Caco-2 (cell line): ENCODE results near the gene PROKR2. TPM values are rescaled to one million over a fixed set of nuclear protein-coding genes. Genes with fewer than 3 reads are reported as not detected.

ENCODE experiments used
- BruUV-seq: library from RNA; stranded (reverse); fragments of 400-500 nt; replicated peaks from 2 replicates; lab custom pipeline; 2021; lab: Mats Ljungman, UMichigan
- CTCF ChIA-PET: fragments of 300-600 bp; sonication (Branson Sonifier 250); formaldehyde crosslinking; loops from one replicate; lab custom pipeline; 2022; ENCODE audit warnings: antibody characterized with exemption; lab: Charles Lee
- POLR2A ChIA-PET: fragments of 300-600 bp; sonication (Branson Sonifier 250); formaldehyde crosslinking; loops from one replicate; lab custom pipeline; 2022; ENCODE audit warnings: antibody characterized with exemption; lab: Charles Lee
- DNase-seq, 2 experiments: peaks; one replicate each; pipeline versions ENCODE4 v3.0.0 to v3.0.0-alpha.2; 2020 to 2022
- H3K27me3 ChIP-seq: replicated peaks from 2 replicates; pipeline ENCODE4 v1.6.0; 2011; ENCODE audit warnings: low read length; ENCODE audit not compliant: control insufficient read depth, insufficient read depth
- H3K36me3 ChIP-seq: 2 replicates; pipeline ENCODE4 v1.5.1; 2011; ENCODE audit warnings: low read length; ENCODE audit not compliant: control insufficient read depth, insufficient read depth
- H3K4me1 ChIP-seq: fragments of 250-450 bp; sonication (Bioruptor Pico); 2 replicates; pipeline ENCODE4 v1.5.1; 2020; ENCODE audit warnings: mild to moderate bottlenecking
- H3K4me3 ChIP-seq: 2 replicates; pipeline ENCODE4 v1.5.1; 2011; ENCODE audit warnings: low read depth, mild to moderate bottlenecking, control low read depth, low read length
- H3K9me3 ChIP-seq: fragments of 250-450 bp; sonication (Bioruptor Pico); 2 replicates; pipeline ENCODE4 v1.5.1; 2020; ENCODE audit warnings: mild to moderate bottlenecking, moderate library complexity
- H3K27ac Mint-ChIP-seq: one replicate; pipeline ENCODE4 v1.8.0; 2022; ENCODE audit warnings: mixed read lengths; ENCODE audit not compliant: unreplicated experiment
- H3K27me3 Mint-ChIP-seq: one replicate; pipeline ENCODE4 v1.8.0; 2022; ENCODE audit warnings: mixed read lengths; ENCODE audit not compliant: insufficient read depth, unreplicated experiment
- H3K36me3 Mint-ChIP-seq: one replicate; pipeline ENCODE4 v1.8.0; 2022; ENCODE audit warnings: mild to moderate bottlenecking, mixed read lengths; ENCODE audit not compliant: insufficient read depth, unreplicated experiment
- H3K4me1 Mint-ChIP-seq: one replicate; pipeline ENCODE4 v1.8.0; 2022; ENCODE audit warnings: low read depth, mixed read lengths; ENCODE audit not compliant: unreplicated experiment
- H3K4me3 Mint-ChIP-seq: one replicate; pipeline ENCODE4 v1.8.0; 2022; ENCODE audit warnings: mild to moderate bottlenecking, moderate library complexity, mixed read lengths; ENCODE audit not compliant: unreplicated experiment
- H3K9me3 Mint-ChIP-seq: one replicate; pipeline ENCODE4 v1.8.0; 2022; ENCODE audit warnings: mixed read lengths; ENCODE audit not compliant: unreplicated experiment
- intact Hi-C: fragments of 100-400 bp; cut with micrococcal nuclease; formaldehyde crosslinking; loops from one replicate; pipeline ENCODE4 v1.10.0; 2022; ENCODE audit not compliant: unreplicated experiment
- total RNA-seq: library from RNA; stranded (reverse); gene quantifications from 2 replicates; pipeline ENCODE4 v1.2.3, GENCODE V29; 2022
- TF ChIP-seq, protein P1 (sequence below), 2 experiments: fragments of 200-600 bp in 1 of 2; IDR thresholded peaks; 1 replicate in 1 of 2; 2 replicates in 1 of 2; pipeline versions ENCODE4 v1.5.1 to v1.8.0; 2011 to 2022; ENCODE audit warnings: antibody characterized with exemption in 1 of 2, control low read depth in 1 of 2, inconsistent platforms in 1 of 2, low read depth in 1 of 2, low read length in 1 of 2, mild to moderate bottlenecking in 1 of 2, moderate library complexity in 1 of 2; ENCODE audit not compliant: insufficient read depth in 1 of 2, severe bottlenecking in 1 of 2, unreplicated experiment in 1 of 2

The PROKR2 gene
- total RNA-seq, 1 experiment from 2014 or later: not detected

DNA sequence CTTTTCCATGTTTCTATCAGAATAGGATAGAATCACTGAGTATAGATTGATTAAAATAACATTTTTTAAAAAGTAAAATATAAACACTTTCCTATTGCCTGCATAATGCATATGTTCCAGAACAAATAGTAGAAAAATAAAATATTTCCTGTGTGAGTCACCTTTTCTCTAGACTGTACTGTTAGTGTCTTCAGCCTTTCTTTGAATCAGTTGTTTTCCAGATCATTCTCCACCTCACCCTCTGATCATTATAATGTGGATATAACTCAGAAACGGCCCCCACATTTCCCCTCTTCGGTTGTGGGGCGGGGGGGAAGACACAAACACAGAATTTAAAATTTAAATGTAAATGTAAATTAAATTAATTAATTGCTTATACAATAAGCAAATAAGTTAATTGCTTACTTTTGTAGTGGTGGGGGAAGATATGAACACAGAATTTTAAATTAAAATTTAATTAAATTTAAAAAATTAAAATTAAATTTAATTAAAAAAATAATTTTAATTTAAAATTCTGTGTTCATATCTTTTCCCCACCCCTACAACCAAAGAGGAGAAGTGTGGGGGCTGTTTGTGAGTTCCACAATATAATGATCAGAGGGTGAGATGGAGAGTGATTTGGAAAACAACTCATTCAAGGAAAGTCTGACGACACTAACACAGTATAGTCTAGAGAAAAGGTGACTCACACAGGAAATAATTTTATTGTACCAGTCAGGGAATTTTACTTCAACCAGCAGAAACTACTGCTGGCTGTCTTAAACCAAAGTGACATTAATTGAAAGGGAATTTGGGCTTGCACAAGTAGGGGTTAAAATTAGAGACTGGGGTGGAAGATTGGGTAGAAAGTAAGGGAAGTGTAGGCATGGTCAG, 37.1 kb upstream of the PROKR2 start:
- TF ChIP-seq, protein P1, sequence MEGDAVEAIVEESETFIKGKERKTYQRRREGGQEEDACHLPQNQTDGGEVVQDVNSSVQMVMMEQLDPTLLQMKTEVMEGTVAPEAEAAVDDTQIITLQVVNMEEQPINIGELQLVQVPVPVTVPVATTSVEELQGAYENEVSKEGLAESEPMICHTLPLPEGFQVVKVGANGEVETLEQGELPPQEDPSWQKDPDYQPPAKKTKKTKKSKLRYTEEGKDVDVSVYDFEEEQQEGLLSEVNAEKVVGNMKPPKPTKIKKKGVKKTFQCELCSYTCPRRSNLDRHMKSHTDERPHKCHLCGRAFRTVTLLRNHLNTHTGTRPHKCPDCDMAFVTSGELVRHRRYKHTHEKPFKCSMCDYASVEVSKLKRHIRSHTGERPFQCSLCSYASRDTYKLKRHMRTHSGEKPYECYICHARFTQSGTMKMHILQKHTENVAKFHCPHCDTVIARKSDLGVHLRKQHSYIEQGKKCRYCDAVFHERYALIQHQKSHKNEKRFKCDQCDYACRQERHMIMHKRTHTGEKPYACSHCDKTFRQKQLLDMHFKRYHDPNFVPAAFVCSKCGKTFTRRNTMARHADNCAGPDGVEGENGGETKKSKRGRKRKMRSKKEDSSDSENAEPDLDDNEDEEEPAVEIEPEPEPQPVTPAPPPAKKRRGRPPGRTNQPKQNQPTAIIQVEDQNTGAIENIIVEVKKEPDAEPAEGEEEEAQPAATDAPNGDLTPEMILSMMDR (IDR thresholded peaks at IDR 0.05; ENCODE audit: insufficient read depth in 1 of 2, low read depth in 1 of 2, low read length in 1 of 2, severe bottlenecking in 1 of 2, unreplicated experiment in 1 of 2): no peak
- H3K4me3 Mint-ChIP-seq: no peak overlapping the region
- intact Hi-C loops: no loop called here
- Histone ChIP-seq H3K36me3 (no peaks in the 10 kb centered on the region), H3K4me1 (peaks cover 15% of the 10 kb centered on the region), H3K9me3 (0 out of 2 replicates have a peak, but pooled peaks cover 4% of the 10 kb centered on the region), H3K4me3 (no peak overlapping the region), H3K27me3 (no peaks in the 10 kb centered on the region)
- no peak for DNase-seq
- H3K36me3 Mint-ChIP-seq: no peaks in the 10 kb centered on the region
- no peaks in the 10 kb centered on the region for H3K9me3 Mint-ChIP-seq
- CTCF ChIA-PET: no interaction called here
- H3K27me3 Mint-ChIP-seq: no peaks in the 10 kb centered on the region
- peak overlapping the region; percentile 36 for H3K27ac Mint-ChIP-seq
- BruUV-seq: no TSS peak
- POLR2A ChIA-PET: no interaction called here
- H3K4me1 Mint-ChIP-seq: peaks cover 6% of the 10 kb centered on the region

DNA sequence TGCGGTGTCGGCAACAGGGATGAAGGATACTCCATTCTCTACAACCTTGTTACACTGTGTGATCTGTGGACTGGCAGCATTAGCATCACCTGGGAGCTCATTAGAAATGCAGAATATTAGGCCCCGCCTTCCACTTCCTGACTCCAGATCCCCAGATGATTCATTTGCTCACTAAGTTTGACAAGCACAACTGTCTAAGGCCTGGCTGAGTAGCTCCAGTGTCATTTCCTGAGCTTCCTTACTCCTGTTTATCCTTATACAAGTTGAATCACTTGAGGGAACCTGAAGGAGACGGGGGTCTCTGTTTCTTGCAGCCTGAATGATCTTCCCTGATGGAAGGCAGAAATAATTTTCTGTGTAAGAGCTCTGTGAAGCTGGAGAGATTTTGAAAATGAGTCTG, 32.7 kb upstream of the PROKR2 start:
- no peaks in the 10 kb centered on the region for H3K36me3 Mint-ChIP-seq
- Histone ChIP-seq H3K27me3 (no peaks in the 10 kb centered on the region), H3K4me1 (peaks cover 4% of the 10 kb centered on the region), H3K9me3 (no peaks in the 10 kb centered on the region), H3K36me3 (no peaks in the 10 kb centered on the region), H3K4me3 (no peak overlapping the region)
- BruUV-seq: no TSS peak
- peaks cover 1% of the 10 kb centered on the region for H3K4me1 Mint-ChIP-seq
- no peak overlapping the region for H3K4me3 Mint-ChIP-seq
- ChIA-PET CTCF (no interaction called here), POLR2A (no interaction called here)
- no peak overlapping the region for H3K27ac Mint-ChIP-seq
- no peak for DNase-seq
- TF ChIP-seq, protein P1 (IDR thresholded peaks at IDR 0.05; ENCODE audit: insufficient read depth in 1 of 2, low read depth in 1 of 2, low read length in 1 of 2, severe bottlenecking in 1 of 2, unreplicated experiment in 1 of 2): no peak
- intact Hi-C loops: no loop called here
- H3K27me3 Mint-ChIP-seq: no peaks in the 10 kb centered on the region
- no peaks in the 10 kb centered on the region for H3K9me3 Mint-ChIP-seq

DNA sequence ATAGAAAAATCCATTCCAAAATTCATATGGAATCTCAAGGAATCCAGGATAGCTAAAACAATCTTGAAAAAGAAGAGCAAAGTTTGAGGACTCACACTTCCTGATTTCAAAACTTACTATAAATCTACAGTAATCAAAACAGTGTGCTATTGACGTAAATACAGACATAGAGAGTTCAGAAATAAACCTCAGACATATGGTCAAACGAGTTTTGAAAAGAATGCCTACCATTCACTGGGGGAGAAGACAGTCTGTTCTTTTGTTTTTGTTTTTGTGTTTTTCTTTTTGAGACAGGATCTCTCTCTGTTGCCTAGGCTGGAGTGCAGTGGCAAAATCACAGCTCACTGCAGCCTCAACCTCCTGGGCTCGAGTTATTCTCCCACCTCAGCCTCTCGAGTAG, 25.3 kb upstream of the PROKR2 start:
- no TSS peak for BruUV-seq
- Histone ChIP-seq H3K4me1 (no peaks in the 10 kb centered on the region), H3K9me3 (peaks cover 3% of the 10 kb centered on the region; the same call in 1 of the 2 replicates), H3K36me3 (no peaks in the 10 kb centered on the region), H3K27me3 (no peaks in the 10 kb centered on the region), H3K4me3 (no peak overlapping the region)
- no peaks in the 10 kb centered on the region for H3K4me1 Mint-ChIP-seq
- H3K27me3 Mint-ChIP-seq: peaks cover 12% of the 10 kb centered on the region
- H3K27ac Mint-ChIP-seq: no peak overlapping the region
- ChIA-PET POLR2A (no interaction called here), CTCF (no interaction called here)
- TF ChIP-seq, protein P1 (IDR thresholded peaks at IDR 0.05; ENCODE audit: insufficient read depth in 1 of 2, low read depth in 1 of 2, low read length in 1 of 2, severe bottlenecking in 1 of 2, unreplicated experiment in 1 of 2): no peak
- no peak overlapping the region for H3K4me3 Mint-ChIP-seq
- no peaks in the 10 kb centered on the region for H3K9me3 Mint-ChIP-seq
- no peaks in the 10 kb centered on the region for H3K36me3 Mint-ChIP-seq
- intact Hi-C loops: no loop called here
- DNase-seq: no peak
